Neural progenitor cell (in vitro differentiated cells): ENCODE data around the gene SPTLC3. TPM values are rescaled to one million over a fixed set of nuclear protein-coding genes. Genes with fewer than 3 reads are reported as not detected.

Source experiments
- DNase-seq: peaks from one replicate; pipeline ENCODE4 v3.0.0-alpha.2; 2016; ENCODE audit warnings: low spot score
- H2AFZ ChIP-seq: fragments of 200-600 bp; sonication (generic); replicated peaks from 2 replicates; pipeline ENCODE4 v1.6.1; 2016; ENCODE audit warnings: antibody characterized with exemption
- H3F3A ChIP-seq: fragments of 200-600 bp; sonication (generic); 2 replicates; pipeline ENCODE4 v1.6.1; 2016; ENCODE audit warnings: antibody characterized with exemption, low read depth
- H3K27ac ChIP-seq: fragments of 200-600 bp; sonication (generic); 2 replicates; pipeline ENCODE4 v1.5.1; 2016; ENCODE audit warnings: mild to moderate bottlenecking
- H3K27me3 ChIP-seq: fragments of 200-600 bp; sonication (generic); 2 replicates; pipeline ENCODE4 v1.6.1; 2016; ENCODE audit warnings: mild to moderate bottlenecking, moderate library complexity
- H3K36me3 ChIP-seq: fragments of 200-600 bp; sonication (generic); 2 replicates; pipeline ENCODE4 v1.5.1; 2016
- H3K4me1 ChIP-seq: fragments of 200-600 bp; sonication (generic); 2 replicates; pipeline ENCODE4 v1.6.1; 2016; ENCODE audit warnings: mixed run types
- H3K4me2 ChIP-seq: fragments of 200-600 bp; sonication (generic); 2 replicates; pipeline ENCODE4 v1.6.1; 2016
- H3K4me3 ChIP-seq: fragments of 200-600 bp; sonication (generic); 2 replicates; pipeline ENCODE4 v1.5.1; 2016
- H3K79me2 ChIP-seq: fragments of 200-600 bp; sonication (generic); 2 replicates; pipeline ENCODE4 v1.6.1; 2016; ENCODE audit warnings: low read depth
- H3K9ac ChIP-seq: fragments of 200-600 bp; sonication (generic); 2 replicates; pipeline ENCODE4 v1.6.1; 2016
- H3K9me3 ChIP-seq: fragments of 200-600 bp; sonication (generic); 2 replicates; pipeline ENCODE4 v1.5.1; 2016; ENCODE audit warnings: low read depth
- H4K20me1 ChIP-seq: fragments of 200-600 bp; sonication (generic); 2 replicates; pipeline ENCODE4 v1.6.1; 2016; ENCODE audit warnings: low read depth
- H3K27ac Mint-ChIP-seq: 3 replicates; pipeline ENCODE4 v1.8.0; 2021; ENCODE audit warnings: mixed read lengths
- H3K27me3 Mint-ChIP-seq: 2 replicates; pipeline ENCODE4 v1.8.0; 2022; ENCODE audit warnings: low read depth, mild to moderate bottlenecking, inconsistent platforms, moderate library complexity, mixed read lengths; ENCODE audit not compliant: insufficient read depth
- H3K36me3 Mint-ChIP-seq: 3 replicates; pipeline ENCODE4 v1.8.0; 2021; ENCODE audit warnings: mixed read lengths
- H3K4me1 Mint-ChIP-seq: 3 replicates; pipeline ENCODE4 v1.8.0; 2021; ENCODE audit warnings: mixed read lengths
- H3K4me3 Mint-ChIP-seq: 3 replicates; pipeline ENCODE4 v1.8.0; 2021; ENCODE audit warnings: mild to moderate bottlenecking, moderate library complexity, mixed read lengths
- H3K9me3 Mint-ChIP-seq: 3 replicates; pipeline ENCODE4 v1.8.0; 2020; ENCODE audit warnings: mixed read lengths
- CTCF ChIP-seq: fragments of 200-600 bp; sonication (generic); IDR thresholded peaks from 2 replicates; pipeline ENCODE4 v1.5.1; 2017; ENCODE audit warnings: antibody characterized with exemption, mild to moderate bottlenecking
- EZH2 ChIP-seq: fragments of 200-600 bp; sonication (generic); IDR thresholded peaks from 2 replicates; pipeline ENCODE4 v1.6.1; 2017; ENCODE audit warnings: antibody characterized with exemption, mild to moderate bottlenecking, moderate library complexity
- EZH2phosphoT487 ChIP-seq: fragments of 200-600 bp; sonication (generic); IDR thresholded peaks from 2 replicates; pipeline ENCODE4 v1.6.1; 2017; ENCODE audit warnings: antibody characterized with exemption
- total RNA-seq: library from RNA; depleted of rRNA; stranded (reverse); fragments of >200 nt; gene quantifications from 2 replicates; pipeline ENCODE4 v1.2.3, GENCODE V29; 2015; ENCODE audit warnings: low replicate concordance

Gene SPTLC3
- total RNA-seq, 1 donor from 2014 or later, result 4.2 TPM

- H3K4me3 ChIP-seq, result no peak overlapping the region
- peaks cover 2% of the 10 kb centered on the region for H3K36me3 Mint-ChIP-seq
- H2AFZ ChIP-seq, result no peak overlapping the region
- no peaks in the 10 kb centered on the region for H4K20me1 ChIP-seq
- peaks cover 11% of the 10 kb centered on the region for H3K4me1 ChIP-seq
- H3K9me3 ChIP-seq, result no peaks in the 10 kb centered on the region
- no peak overlapping the region for H3K27ac ChIP-seq
- H3K9me3 Mint-ChIP-seq, result no peaks in the 10 kb centered on the region
- H3K27ac Mint-ChIP-seq, result no peak overlapping the region
- H3K4me1 Mint-ChIP-seq, result peaks cover 40% of the 10 kb centered on the region
- no peaks in the 10 kb centered on the region for H3K79me2 ChIP-seq
- H3K4me2 ChIP-seq, result no peak overlapping the region
- H3K36me3 ChIP-seq, result no peaks in the 10 kb centered on the region
- TF ChIP-seq EZH2 (no peak), CTCF (no peak), EZH2phosphoT487 (no peak)
- no peak for DNase-seq
- no peak overlapping the region for H3K4me3 Mint-ChIP-seq
- no peaks in the 10 kb centered on the region for H3F3A ChIP-seq
- H3K27me3 ChIP-seq, result no peaks in the 10 kb centered on the region
- no peak overlapping the region for H3K9ac ChIP-seq
- no peaks in the 10 kb centered on the region for H3K27me3 Mint-ChIP-seq
Observed at GRCh38 chr20:13094976-13095375, 86.2 kb downstream of the SPTLC3 start.

DNA sequence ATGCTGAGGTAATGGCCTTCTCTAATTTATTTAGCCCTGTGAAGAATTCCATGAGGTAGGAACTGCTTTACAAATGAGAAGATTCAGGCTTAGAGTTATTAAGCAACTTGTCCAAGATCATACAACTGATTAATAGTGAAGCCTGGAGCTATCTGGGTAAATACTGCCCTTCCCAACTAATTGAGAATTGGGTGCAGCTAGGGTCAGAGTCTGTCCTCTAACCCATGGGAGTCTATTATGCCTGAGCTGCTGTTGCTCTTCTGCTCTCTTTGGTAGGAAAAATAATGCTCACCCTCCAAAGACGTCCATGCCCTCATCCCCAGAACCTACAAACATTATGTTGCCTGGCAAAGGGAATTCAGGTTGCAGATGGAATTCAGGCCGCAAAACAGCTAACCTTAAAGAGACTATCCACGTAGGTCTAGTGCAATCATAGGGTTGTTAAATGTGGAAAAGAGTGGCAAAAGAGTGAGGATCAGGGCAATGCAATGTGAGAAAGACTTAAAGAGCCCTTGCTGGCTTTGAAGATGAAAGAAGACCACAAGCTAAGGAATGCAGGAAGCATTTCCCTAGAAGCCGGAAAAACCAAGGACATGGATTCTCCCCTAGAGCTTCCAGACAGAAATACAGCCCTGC is 90.1 kb downstream of the SPTLC3 start:
- H3K27me3 ChIP-seq, result no peaks in the 10 kb centered on the region
- H3K4me2 ChIP-seq, result no peak overlapping the region
- no peaks in the 10 kb centered on the region for H3K79me2 ChIP-seq
- H3K4me1 ChIP-seq, result peaks cover 11% of the 10 kb centered on the region
- no peak overlapping the region for H3K4me3 ChIP-seq
- no peaks in the 10 kb centered on the region for H3K9me3 ChIP-seq
- peaks cover 3% of the 10 kb centered on the region for H3K27me3 Mint-ChIP-seq
- H3K9ac ChIP-seq, result no peak overlapping the region
- no peak overlapping the region for H2AFZ ChIP-seq
- peaks cover 59% of the 10 kb centered on the region for H3K4me1 Mint-ChIP-seq
- H3K27ac ChIP-seq, result no peak overlapping the region
- H3K9me3 Mint-ChIP-seq, result no peaks in the 10 kb centered on the region
- no peak for TF ChIP-seq EZH2
- TF ChIP-seq EZH2phosphoT487, result no peak
- TF ChIP-seq CTCF, result no peak
- H3K4me3 Mint-ChIP-seq, result no peak overlapping the region
- H3F3A ChIP-seq, result no peaks in the 10 kb centered on the region
- no peaks in the 10 kb centered on the region for H4K20me1 ChIP-seq
- H3K36me3 Mint-ChIP-seq, result peaks cover under 1% of the 10 kb centered on the region
- DNase-seq, result no peak
- H3K36me3 ChIP-seq, result no peaks in the 10 kb centered on the region
- peak overlapping the region; percentile 8 for H3K27ac Mint-ChIP-seq

DNA sequence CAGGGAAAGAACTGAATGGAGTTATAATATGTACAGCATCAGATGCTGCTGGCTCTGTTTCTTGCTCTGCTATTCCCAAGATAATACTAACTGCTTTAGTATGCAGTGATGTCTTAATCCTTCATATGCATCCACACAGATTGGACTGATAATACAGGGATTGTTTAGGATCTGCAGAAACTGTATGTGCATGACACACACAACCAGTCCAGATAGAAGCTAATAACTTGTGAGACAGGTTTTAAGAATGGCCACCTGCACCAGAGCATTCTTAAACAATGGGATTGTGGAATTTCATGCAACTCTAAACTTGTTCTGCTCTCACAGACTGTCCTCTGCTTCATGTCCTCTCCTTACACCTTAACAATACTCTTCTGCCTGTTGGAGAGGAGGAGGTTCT is 90.9 kb downstream of the SPTLC3 start:
- Histone ChIP-seq H4K20me1 (no peaks in the 10 kb centered on the region), H3K27ac (no peak overlapping the region), H3K36me3 (no peaks in the 10 kb centered on the region), H3K4me1 (peaks cover 11% of the 10 kb centered on the region), H3K27me3 (no peaks in the 10 kb centered on the region), H3F3A (no peaks in the 10 kb centered on the region), H3K4me3 (no peak overlapping the region), H3K9me3 (no peaks in the 10 kb centered on the region), H3K4me2 (no peak overlapping the region), H3K79me2 (no peaks in the 10 kb centered on the region), H3K9ac (no peak overlapping the region), H2AFZ (no peak overlapping the region)
- H3K36me3 Mint-ChIP-seq, result no peaks in the 10 kb centered on the region
- TF ChIP-seq EZH2phosphoT487, result no peak
- no peak for TF ChIP-seq EZH2
- no peak for TF ChIP-seq CTCF
- no peak overlapping the region for H3K4me3 Mint-ChIP-seq
- H3K27me3 Mint-ChIP-seq, result peaks cover 3% of the 10 kb centered on the region
- DNase-seq, result no peak
- peaks cover 59% of the 10 kb centered on the region for H3K4me1 Mint-ChIP-seq
- H3K9me3 Mint-ChIP-seq, result no peaks in the 10 kb centered on the region
- H3K27ac Mint-ChIP-seq, result peak overlapping the region; percentile 12
